GM18951 (cell line): ENCODE measurements around the gene KCTD1.

Experiments used
- POLR2A ChIP-seq: IDR thresholded peaks from 4 replicates; pipeline ENCODE4 v1.6.1; 2011; ENCODE audit warnings: mild to moderate bottlenecking; ENCODE audit not compliant: insufficient read length, insufficient read depth; ENCODE audit errors: extremely low read depth
- in situ Hi-C: fragments of 300-500 bp; cut with MboI; formaldehyde crosslinking; loops from one replicate; pipeline ENCODE4 v1.12.0; 2022; ENCODE audit warnings: low sequenced_read_pairs, mixed read lengths, inconsistent platforms; ENCODE audit not compliant: unreplicated experiment

Gene KCTD1

DNA sequence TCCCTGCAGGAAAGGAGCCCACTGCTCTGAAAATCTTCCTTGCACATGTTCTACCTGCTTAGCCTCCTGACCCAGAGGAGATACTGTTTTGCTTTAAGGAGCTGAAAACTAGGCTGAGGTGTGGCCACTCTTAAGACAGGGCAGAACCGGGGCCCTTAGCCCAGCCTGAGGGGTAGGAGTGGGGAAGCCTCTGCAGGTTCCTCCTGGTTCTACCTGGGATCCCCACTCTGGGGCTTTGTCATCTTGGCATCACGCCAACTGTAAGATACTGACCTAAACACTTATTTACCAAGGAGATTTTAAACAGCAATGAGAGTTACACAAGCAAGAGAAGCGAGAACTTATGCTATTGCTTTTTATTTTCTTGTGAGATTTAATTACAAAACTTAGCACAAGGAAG, 86.9 kb downstream of the KCTD1 start:
- in situ Hi-C loops = no loop called here
- no peak for TF ChIP-seq POLR2A

DNA sequence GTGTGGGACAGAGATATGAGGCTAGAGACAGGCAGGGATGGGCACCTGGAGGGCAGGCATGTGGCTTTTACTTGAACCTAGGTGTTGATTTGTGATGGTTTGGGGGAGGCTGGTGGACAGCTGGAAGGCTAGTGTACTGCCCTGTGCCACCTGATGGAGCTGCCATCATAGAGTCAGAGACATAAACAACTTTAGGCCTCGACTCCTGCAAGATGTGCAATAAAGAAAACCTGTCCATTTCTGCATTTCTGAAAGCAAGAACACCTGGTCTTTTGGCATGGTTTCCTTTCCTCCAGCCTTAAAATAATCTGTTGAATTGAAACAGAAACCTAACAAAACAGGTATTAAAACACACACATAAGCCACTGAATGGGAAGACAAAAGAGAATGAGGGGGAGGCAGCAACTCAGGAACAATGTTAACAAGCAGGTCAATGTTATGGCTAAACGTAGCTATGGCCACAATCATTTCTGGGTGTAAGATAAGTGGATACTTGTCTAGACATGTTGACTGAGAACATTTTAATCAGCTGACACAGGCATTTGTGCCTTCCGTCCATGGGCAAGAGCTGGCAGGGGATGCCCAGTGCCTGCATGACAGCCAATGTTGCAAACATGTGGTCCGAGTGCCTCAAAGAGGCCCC, 87.8 kb downstream of the KCTD1 start:
- no peak for TF ChIP-seq POLR2A
- in situ Hi-C loops = no loop called here

DNA sequence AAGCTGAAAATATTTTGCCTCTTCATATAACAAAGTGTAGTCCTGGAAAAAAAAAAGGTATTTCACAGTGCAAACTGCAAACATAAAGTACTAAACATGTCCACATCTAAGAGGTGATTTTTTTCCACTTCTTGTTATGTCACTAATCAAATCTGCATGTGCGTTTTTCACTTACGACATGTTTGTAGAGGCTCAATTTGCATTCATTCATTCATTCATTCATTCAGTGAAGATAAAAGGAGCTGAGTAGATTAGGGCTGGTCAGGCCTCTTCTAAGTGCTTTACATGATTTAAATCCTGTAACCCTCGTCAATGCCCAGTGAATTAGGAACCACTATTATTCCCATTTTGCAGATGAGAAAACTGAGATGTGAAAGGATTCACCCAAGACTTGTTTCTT, 88.5 kb downstream of the KCTD1 start:
- no peak for TF ChIP-seq POLR2A
- in situ Hi-C loops = no loop called here

DNA sequence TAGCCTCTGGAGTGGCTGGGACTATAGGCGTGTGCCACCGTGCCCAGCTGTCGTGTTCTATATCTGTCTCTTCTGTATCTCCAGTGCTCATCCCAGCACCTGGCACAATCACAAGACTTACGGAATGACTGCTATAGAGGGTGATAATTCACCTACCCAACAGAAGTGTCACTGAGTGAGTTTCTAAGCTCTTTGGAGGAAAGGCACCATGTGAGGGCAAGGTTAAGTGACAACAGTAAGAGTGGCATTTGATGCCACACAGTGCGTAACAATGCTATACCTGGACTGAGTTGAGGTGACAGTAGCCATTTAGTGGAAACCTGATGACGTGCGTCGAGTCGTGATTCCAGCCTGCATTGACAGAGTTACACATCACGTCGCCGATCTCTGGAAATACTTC, 89.0 kb downstream of the KCTD1 start:
- in situ Hi-C loops = no loop called here
- TF ChIP-seq POLR2A = no peak

DNA sequence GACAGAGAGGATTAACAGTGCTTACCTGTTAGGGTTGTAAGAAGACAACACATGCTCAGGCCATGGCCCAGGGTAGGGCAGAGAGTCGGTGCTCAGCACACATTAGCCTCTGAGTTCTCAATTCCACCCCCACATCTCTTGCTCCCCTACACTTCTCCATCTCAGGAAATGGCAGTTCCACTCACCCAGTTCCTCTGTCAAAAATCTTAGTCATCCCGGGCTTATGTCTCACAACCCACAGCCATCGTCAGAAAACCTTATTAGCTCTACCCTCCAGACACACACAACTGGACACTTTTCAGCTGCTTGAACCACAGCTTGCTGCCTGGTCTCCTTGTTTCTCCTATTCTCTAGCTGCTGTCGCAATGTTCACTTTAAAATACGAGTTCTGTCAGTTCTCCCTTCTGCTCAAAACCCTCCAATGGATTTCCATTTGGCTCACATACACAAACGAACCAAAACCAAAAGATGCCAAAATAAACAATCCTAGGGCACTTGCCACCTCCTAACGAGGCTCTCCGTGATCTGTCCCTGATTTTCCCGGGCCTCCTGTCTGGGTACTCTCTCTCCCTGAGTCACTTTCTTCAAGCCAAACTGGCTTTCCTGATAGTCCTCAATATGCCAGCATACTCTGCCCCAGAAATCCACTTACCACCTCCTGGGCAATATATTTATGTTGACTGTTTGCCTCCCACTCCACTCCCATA, 89.7 kb downstream of the KCTD1 start:
- no peak for TF ChIP-seq POLR2A
- in situ Hi-C loops = no loop called here

DNA sequence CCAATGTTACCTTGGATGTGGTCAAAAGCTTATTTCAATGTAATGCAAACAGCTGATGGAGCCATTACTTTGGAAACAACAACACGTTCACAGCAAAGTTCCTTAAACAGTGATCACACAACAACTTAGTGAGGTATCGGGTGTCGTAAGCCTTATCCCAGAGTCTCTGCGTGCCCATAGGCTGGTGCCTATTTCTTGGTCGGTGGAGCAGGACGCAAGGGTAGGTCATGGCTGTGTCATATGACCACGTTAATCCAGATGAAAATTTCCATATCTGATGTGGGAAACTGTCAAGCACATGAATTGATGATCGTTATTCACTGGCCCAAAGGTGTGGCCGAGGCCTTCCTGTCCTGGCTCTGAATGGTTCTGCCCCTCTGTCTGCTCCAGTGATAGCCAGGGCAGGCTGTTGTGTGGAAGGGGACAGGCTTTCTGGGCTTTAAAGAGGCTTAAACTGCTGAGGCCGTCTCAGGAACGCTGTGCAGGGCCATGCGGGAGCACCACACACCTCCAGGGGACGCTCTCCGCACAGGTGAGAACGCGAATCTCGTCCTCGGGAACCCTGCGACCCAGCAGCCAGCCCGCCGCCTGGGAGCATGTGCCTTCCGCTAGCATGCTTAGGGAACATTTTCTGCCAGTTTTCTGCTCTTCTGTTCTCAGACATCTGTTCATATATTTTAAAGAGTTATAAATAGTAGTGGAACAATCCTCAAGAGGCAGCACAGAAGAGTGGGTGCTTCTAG, 90.6 kb downstream of the KCTD1 start:
- TF ChIP-seq POLR2A = no peak
- in situ Hi-C loops = no loop called here

DNA sequence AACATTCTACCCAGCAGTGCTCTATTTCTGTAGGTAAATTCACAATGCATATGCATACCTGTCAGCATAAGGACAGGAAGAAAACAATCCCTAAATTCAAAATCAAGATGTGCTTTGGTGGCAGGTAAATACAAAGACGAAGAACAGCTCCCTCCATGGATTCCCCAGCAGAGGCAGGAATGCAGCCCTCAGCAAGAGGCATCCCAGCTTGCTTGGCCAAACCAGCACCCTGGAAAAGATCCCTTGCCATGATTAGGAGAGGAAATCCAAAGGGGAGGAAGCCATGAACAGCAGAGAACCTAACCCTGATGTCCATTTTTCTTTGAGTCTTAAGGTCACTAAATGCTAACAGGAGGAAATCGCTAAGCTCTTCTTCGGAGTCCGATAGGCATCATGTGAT, 91.2 kb downstream of the KCTD1 start:
- no peak for TF ChIP-seq POLR2A
- in situ Hi-C loops = no loop called here

DNA sequence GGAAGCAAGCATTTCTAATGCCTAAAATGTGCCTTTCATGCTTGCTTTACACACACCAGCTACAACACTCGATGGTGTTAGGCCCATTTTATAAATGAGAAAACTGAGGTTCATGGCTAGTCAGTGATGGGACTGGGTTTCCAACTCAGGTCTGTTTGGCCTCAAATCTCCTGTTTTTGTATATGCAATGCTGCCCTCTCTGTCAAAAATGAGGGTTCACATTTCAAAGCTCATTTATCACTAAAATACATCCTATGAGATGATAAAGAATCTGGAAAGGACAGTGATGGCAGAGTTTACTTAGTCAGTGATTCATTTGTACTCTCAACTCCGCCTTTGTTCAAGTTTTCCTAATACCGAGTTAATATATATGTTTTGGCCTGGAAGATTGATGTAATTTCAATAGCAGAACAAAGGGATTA, 92.3 kb downstream of the KCTD1 start:
- in situ Hi-C loops = no loop called here
- TF ChIP-seq POLR2A = no peak

DNA sequence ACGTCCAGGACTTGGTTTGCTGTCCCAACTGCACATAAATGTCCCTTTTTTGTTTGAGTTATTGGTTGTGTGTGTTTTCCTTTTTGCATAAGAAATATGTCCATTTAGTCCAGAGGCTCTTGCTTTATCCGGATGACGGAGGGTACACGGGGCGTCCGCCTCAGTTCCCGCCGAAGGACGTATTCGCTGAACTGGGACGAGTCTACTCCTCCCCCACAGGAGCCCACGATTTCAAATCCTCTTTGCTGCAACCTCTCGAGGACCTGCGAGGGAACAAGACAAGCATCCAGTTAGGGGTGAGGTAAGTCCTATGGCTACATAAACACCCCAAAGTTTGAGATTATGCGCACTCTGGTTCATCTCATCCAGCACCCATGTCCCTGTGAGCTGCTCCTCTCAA, 92.7 kb downstream of the KCTD1 start:
- no peak for TF ChIP-seq POLR2A
- in situ Hi-C loops = no loop called here

DNA sequence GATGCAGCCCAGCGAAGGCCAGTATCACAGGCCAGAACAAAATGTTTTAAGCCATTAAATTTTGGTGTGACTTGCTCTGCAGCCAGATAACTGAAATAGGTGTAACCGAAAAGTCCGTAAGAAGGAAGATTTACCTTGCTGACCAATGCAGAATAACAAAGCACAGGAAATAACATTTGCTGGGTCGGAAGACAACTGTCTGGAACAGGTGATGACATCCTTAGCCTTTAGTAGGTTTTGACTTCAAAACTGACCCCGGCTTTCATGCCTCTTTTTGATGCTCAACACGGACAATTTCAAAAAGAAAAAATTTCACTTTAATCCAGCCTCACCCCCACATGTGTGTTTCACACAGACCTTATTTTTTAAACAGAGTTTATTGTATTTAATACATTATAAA, 93.7 kb downstream of the KCTD1 start:
- in situ Hi-C loops = no loop called here
- TF ChIP-seq POLR2A = no peak

DNA sequence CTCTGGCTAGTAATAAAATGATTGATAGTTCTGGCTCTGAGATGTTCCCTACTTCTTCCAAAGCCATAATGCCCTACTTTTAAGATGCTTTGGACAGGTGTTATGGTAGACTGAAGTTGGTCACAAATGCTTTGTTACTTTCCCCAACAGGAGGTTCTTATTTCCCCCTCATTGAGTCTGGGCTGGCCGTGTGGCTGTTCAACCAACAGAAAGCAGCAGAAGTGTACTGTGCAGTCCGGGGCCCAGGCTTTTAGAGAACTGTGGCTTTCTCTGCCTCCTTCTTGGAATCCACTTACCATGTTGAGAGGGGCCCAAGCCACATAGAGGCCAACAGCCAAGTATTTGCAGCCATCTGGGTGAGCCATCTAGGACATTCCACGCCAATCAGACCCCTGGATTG, 94.2 kb downstream of the KCTD1 start:
- in situ Hi-C loops = no loop called here
- TF ChIP-seq POLR2A = no peak

DNA sequence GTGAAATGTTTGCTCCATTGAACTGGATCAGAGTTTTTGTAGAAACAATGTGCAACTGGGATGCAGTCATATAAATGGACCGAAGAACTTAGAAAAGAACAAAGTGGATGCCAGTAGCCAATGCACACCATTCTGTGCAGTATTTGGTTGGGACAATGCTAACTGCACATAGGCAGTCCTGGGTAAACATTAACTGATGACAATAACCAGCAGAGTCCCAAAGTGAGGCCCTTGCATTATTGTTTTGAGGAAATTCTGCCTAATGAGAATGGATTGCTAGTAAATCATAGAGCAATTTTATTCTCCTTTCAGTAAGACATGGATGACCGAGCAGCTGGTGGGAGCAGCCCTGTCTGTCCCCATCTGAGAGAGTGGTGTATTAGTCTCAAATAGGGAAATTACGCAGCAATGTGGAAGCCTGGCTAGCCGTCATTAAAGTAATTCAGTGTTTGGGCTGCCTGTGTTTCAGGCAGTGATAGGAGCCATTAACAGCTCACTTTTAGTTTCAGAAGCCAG, 94.9 kb downstream of the KCTD1 start:
- no peak for TF ChIP-seq POLR2A
- in situ Hi-C loops = no loop called here

DNA sequence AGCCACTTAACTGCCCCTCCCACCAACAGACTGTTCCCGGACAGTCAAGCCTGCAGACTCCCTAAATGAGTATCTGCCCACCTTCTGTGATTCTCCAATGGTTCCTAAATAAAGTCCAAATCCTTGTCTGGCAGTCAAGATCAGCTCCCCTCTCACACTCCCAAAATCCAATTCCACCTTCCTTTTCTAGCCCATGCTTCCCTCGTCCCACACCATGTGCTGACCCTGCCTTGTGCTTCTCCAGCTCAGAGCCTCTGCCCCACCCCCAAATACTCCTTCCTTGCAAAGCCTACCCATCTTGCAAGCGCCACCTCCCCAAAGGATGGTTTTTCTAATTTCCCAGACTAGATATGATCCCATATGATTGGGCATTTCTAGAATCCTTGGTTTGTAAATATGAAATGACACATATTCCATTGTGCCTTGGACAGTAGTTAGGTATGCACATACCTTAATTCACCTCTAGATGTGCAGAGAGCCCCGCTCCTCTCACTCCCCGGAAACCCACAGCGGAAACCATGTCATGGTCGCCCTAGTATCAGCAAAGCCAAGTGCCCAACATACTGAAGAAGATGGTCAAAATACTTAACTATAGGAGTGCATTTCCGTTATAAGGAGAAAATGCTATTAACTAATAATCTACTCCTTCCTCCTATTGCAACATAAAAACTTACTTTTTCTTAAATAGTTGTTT, 97.2 kb downstream of the KCTD1 start:
- in situ Hi-C loops = no loop called here
- no peak for TF ChIP-seq POLR2A
